Dendritic cell treated with granulocyte-macrophage colony-stimulating factor and Interleukin-4, amounts not matched to agents 40 ng/mL and 50 ng/mL, for 4 days (primary cell): ENCODE data around the gene ZMYND19.
"Not testable (repeated sequence)": the region's sequence is repeated elsewhere in the genome, so short reads cannot be mapped to it uniquely, and the experiment has no call there.

Experiments
- H3K27ac Mint-ChIP-seq: one replicate; pipeline ENCODE4 v1.8.0; 2022; ENCODE audit warnings: mild to moderate bottlenecking, mixed read lengths
- H3K27me3 Mint-ChIP-seq: one replicate; pipeline ENCODE4 v1.8.0; 2022; ENCODE audit warnings: mild to moderate bottlenecking, mixed read lengths
- H3K36me3 Mint-ChIP-seq: one replicate; pipeline ENCODE4 v1.8.0; 2022; ENCODE audit warnings: low read depth, mixed read lengths
- H3K4me1 Mint-ChIP-seq: one replicate; pipeline ENCODE4 v1.8.0; 2022; ENCODE audit warnings: low read depth, mixed read lengths
- H3K4me3 Mint-ChIP-seq: one replicate; pipeline ENCODE4 v1.8.0; 2022; ENCODE audit warnings: mild to moderate bottlenecking, moderate library complexity, mixed read lengths
- H3K9me3 Mint-ChIP-seq: one replicate; pipeline ENCODE4 v1.8.0; 2022; ENCODE audit warnings: mixed read lengths
- intact Hi-C: fragments of 100-400 bp; cut with micrococcal nuclease; formaldehyde crosslinking; loops from one replicate; pipeline ENCODE4 v1.15.0; 2022

ZMYND19 gene

GRCh38 chr9:137534256-137535119 lies 55.8 kb downstream of the ZMYND19 start:
- Mint-ChIP-seq H3K27me3 (peaks cover 14% of the 10 kb centered on the region), H3K4me3 (no peak overlapping the region), H3K27ac (no peak overlapping the region), H3K9me3 (no peaks in the 10 kb centered on the region), H3K36me3 (peaks cover 10% of the 10 kb centered on the region), H3K4me1 (peaks cover 37% of the 10 kb centered on the region)
- intact Hi-C loops, result no loop called here

GRCh38 chr9:137532891-137533468 lies 57.3 kb downstream of the ZMYND19 start:
- intact Hi-C loops, H3K9me3 Mint-ChIP-seq, H3K4me3 Mint-ChIP-seq, H3K27ac Mint-ChIP-seq: not testable (repeated sequence)
- Mint-ChIP-seq H3K4me1 (peaks cover 37% of the 10 kb centered on the region), H3K27me3 (peaks cover 18% of the 10 kb centered on the region), H3K36me3 (peaks cover 10% of the 10 kb centered on the region)
